Smooth muscle cell of trachea (primary cell): ENCODE data around the gene DARS2. TPM values are rescaled to one million over a fixed set of nuclear protein-coding genes. Genes with fewer than 3 reads are reported as not detected.

Source experiments
- total RNA-seq: library from RNA; depleted of rRNA; stranded (reverse); fragments of >200 nt; gene quantifications from 2 replicates; pipeline ENCODE4 v1.2.1, GENCODE V29; 2014

The DARS2 gene
- 20.0 and 31.0 TPM in 2 replicates for total RNA-seq

DNA sequence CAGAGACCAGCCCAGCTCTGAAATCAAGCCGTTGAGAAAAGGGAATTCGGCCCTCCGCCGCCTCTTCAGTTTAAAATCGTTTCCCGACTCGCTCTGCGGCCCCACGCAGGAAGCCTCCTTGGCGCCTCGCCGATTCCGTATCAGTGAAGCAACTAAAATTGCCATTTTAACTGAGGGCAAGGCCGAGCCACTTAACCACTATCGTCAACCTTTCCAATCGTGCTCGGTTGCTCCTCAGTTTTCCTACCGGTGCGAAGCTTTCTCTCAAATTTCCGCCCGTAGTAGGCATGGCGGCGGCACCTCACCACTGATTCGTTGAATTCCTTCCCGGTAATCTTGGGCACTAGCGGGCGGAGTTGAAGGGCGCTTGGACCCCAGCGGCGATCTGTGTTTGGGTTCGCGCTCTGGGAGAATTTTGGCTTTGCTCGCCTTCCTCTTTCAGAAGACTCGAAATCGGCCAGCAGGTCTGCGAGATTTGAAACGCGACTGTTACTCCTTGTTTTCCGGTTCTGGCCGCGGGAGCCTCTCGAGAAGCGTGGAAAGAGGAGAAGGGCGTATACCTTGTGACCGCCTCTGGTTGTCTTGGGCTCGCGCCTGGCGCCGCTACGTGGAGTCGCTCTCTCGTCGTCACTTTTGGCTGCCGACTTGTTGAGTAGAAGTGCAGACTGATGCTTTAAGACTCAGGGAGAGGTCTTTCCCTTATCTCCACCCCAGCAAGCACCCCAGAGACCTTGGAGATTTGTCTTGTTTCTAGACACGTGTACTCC is at the start of gene DARS2, which contains the start of gene CENPL:
TSS of gene DARS2 (plus strand) at position 359 of the 767 bp plus-strand sequence. CDS start 557 bp downstream, outside the sequence.
TSS of gene CENPL (minus strand) at position 569 of the 767 bp plus-strand sequence. CDS start 13,584 bp downstream, outside the sequence.

GRCh38 chr1:173867753-173868265 is 43.3 kb downstream of the DARS2 start, which contains the start of gene GAS5:
GAS5 (minus strand) TSS chr1:173867989.

DNA sequence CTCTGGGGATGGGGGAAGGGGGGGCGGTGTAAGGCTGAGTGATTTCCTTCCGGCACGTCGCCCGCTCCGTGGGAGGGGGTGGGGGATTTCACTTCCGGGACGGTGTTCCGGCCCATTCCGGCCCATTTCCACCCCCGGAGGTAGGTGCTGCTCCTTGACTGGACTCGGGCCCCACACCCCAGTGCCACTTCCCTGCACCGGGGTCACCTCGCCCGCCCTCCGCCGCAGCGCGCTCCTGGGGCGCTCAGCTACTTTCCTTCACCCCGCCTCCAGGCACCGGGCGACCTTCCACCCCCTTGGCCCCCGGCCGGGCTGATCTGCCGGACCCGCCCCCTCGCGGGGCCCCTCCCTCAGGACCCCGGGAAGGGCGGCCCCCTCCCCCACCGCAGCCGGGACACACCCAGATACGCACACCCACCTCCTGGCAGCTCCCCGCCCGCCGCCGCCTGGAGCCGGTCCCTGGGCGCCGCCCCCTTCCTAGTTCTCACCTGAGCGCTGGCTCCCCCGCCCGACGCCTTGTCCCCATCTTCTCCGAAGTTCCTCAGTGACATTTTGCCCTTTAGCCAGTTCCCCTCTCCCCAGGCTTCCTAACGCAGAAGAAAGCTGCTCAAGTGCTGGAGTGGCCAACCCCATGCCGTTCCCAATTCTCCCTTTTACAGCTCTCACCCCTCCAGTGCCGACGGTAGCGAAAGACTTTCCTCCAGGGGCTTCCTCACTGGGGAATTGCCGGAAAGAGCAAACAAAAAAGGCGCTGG is 44.0 kb downstream of the DARS2 start, which contains the start of gene ZBTB37:
TSS of gene ZBTB37 (plus strand) at position 115 of the 755 bp plus-strand sequence. CDS start 1,846 bp downstream, outside the sequence.

Other genes starting within 250 kb of the DARS2 start
- gene SLC9C2, start 221.6 kb upstream of the DARS2 start, total RNA-seq, result not detected in 2 replicates
- not detected in 2 replicates for gene TEX50, start 189.3 kb upstream of the DARS2 start, total RNA-seq
- gene ANKRD45, start 154.8 kb upstream of the DARS2 start, total RNA-seq, result 0.29 and 0.83 TPM in 2 replicates
- 41.0 and 52.9 TPM in 2 replicates for gene KLHL20, start 109.7 kb upstream of the DARS2 start, total RNA-seq
- 7.8 and 25.6 TPM in 2 replicates for gene CENPL, start 210 bp downstream of the DARS2 start, total RNA-seq
- gene GAS5, start 43.3 kb downstream of the DARS2 start, total RNA-seq, result 325 and 387 TPM in 2 replicates
- 7.6 and 8.6 TPM in 2 replicates for gene ZBTB37, start 43.7 kb downstream of the DARS2 start, total RNA-seq
- 0.17 TPM in 1 of 2 replicates, not detected in the other for gene SERPINC1, start 92.7 kb downstream of the DARS2 start, total RNA-seq
- 19.4 and 24.4 TPM in 2 replicates for gene RC3H1, start 197.7 kb downstream of the DARS2 start, total RNA-seq